ENCODE results near the gene CYP4B1. TPM values are rescaled to one million over a fixed set of nuclear protein-coding genes. Genes with fewer than 3 reads are reported as not detected.
"Not testable (repeated sequence)": the region's sequence is repeated elsewhere in the genome, so short reads cannot be mapped to it uniquely, and the experiment has no call there.

Gene CYP4B1
- polyA plus RNA-seq, 1 donor, result 2.2 TPM

- DNase-seq, result no peak
These were observed 16.3 kb downstream of the CYP4B1 start for GRCh38 chr1:46815133-46815532.

- DNase-seq, result no peak
These were observed 18.1 kb downstream of the CYP4B1 start for GRCh38 chr1:46816930-46817329.

GRCh38 chr1:46817814-46818213 lies 19.0 kb downstream of the CYP4B1 start:
- DNase-seq, result no peak

GRCh38 chr1:46818591-46818990 lies 19.7 kb downstream of the CYP4B1 start:
- DNase-seq, result no peak

- DNase-seq, result no peak
These were observed 20.5 kb downstream of the CYP4B1 start for GRCh38 chr1:46819335-46819734.

- no peak for DNase-seq
These were observed 21.2 kb downstream of the CYP4B1 start for GRCh38 chr1:46820076-46820475.

- DNase-seq, result no peak
These were observed 21.8 kb downstream of the CYP4B1 start for GRCh38 chr1:46820560-46821060.

- DNase-seq, result no peak
These were observed 23.5 kb downstream of the CYP4B1 start for GRCh38 chr1:46822248-46822826.

- DNase-seq, result no peak
These were observed 24.3 kb downstream of the CYP4B1 start for GRCh38 chr1:46823151-46823550.

GRCh38 chr1:46826892-46827291 lies 28.0 kb downstream of the CYP4B1 start:
- not testable (repeated sequence) for DNase-seq

GRCh38 chr1:46830665-46831322 lies 31.9 kb downstream of the CYP4B1 start:
- DNase-seq, result no peak

- not testable (repeated sequence) for DNase-seq
These were observed 36.6 kb downstream of the CYP4B1 start for GRCh38 chr1:46835469-46835868.

GRCh38 chr1:46846386-46846785 lies 47.5 kb downstream of the CYP4B1 start:
- DNase-seq, result not testable (repeated sequence)

- DNase-seq, result not testable (repeated sequence)
These were observed 58.8 kb downstream of the CYP4B1 start for GRCh38 chr1:46857660-46858065.

GRCh38 chr1:46862348-46862747 lies 63.5 kb downstream of the CYP4B1 start:
- no peak for DNase-seq

Other genes with a start within 250 kb of the CYP4B1 start
- not detected for gene KNCN, start 247.4 kb upstream of the CYP4B1 start, polyA plus RNA-seq (ENCODE audit: insufficient read length)
- gene MKNK1, start 194.8 kb upstream of the CYP4B1 start, polyA plus RNA-seq (ENCODE audit: insufficient read length), result 37.2 TPM
- 12.3 TPM for gene MOB3C, start 182.2 kb upstream of the CYP4B1 start, polyA plus RNA-seq (ENCODE audit: insufficient read length)
- gene ATPAF1, start 130.7 kb upstream of the CYP4B1 start, polyA plus RNA-seq (ENCODE audit: insufficient read length), result 111 TPM
- 0.62 TPM for gene TEX38, start 127.2 kb upstream of the CYP4B1 start, polyA plus RNA-seq (ENCODE audit: insufficient read length)
- 109 TPM for gene EFCAB14, start 79.9 kb upstream of the CYP4B1 start, polyA plus RNA-seq (ENCODE audit: insufficient read length)
- gene CYP4A11, start 142.4 kb downstream of the CYP4B1 start, polyA plus RNA-seq (ENCODE audit: insufficient read length), result 59.8 TPM
- 7.4 TPM for gene CYP4X1, start 224.6 kb downstream of the CYP4B1 start, polyA plus RNA-seq (ENCODE audit: insufficient read length)